Measurements from ENCODE around the gene SRPK2. TPM values are rescaled to one million over a fixed set of nuclear protein-coding genes. Genes with fewer than 3 reads are reported as not detected.

The SRPK2 gene
- total RNA-seq (ENCODE audit: low replicate concordance): 28.4 and 39.2 TPM in 2 replicates

GRCh38 chr7:105388356-105389087, at the start of gene SRPK2:
SRPK2 (minus strand) TSS chr7:105388921.

Other genes with a start within 250 kb of the SRPK2 start
- gene PUS7, start 133.3 kb upstream of the SRPK2 start, total RNA-seq (ENCODE audit: low replicate concordance): 9.7 and 12.0 TPM in 2 replicates
- 9.6 and 13.3 TPM in 2 replicates for gene RINT1, start 143.3 kb upstream of the SRPK2 start, total RNA-seq (ENCODE audit: low replicate concordance)
- gene EFCAB10, start 192.6 kb upstream of the SRPK2 start, total RNA-seq (ENCODE audit: low replicate concordance): not detected in 2 replicates

Data from smooth muscle cell of the coronary artery (primary cell).